HG03342 (cell line): ENCODE measurements around the gene RNF111.
A peak's percentile ranks its signal among the peaks of the same experiment; 100 is the strongest.
"Not testable (repeated sequence)": the region's sequence is repeated elsewhere in the genome, so short reads cannot be mapped to it uniquely, and the experiment has no call there.

Source experiments
- ATAC-seq: cut with Tn5 transposase; IDR thresholded peaks from one replicate; pipeline ENCODE4 v1.9.1; 2021; ENCODE audit warnings: mild to moderate bottlenecking, moderate library complexity; ENCODE audit not compliant: unreplicated experiment

Gene RNF111

DNA sequence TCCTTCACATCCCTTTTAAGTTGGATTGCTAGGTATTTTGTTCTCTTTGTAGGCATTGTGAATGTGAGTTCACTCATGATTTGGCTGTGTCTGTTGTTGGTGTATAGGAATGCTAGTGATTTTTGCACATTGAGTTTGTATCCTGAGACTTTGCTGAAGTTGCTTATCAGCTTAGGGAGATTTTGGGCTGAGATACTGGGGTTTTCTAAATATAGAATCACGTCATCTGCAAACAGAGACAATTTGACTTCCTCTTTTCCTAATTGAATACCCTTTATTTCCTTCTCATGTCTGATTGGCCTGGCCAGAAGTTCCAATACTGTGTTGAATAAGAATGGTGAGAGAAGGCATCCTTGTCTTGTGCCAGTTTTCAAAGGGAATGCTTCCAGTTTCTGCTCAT is 139.8 kb downstream of the RNF111 start:
- not testable (repeated sequence) for ATAC-seq

DNA sequence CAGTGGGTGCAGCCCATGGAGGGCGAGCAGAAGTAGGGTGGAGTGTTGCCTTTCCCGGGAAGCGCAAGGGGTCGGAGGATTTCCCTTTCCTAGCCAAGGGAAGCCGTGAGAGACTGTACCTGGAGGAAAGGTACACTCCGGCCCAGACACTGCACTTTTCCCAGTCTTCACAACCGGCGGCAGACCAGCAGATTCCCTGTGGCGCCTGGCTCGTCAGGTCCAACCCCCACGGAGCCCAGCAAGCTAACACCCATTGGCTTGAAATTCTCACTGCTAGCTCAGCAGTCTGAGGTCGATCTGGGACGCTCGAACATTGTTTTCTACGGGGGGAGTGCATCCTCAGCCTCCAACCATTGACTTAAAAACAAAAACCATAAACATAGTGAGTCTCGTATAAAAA is 144.0 kb downstream of the RNF111 start:
- no peak for ATAC-seq

DNA sequence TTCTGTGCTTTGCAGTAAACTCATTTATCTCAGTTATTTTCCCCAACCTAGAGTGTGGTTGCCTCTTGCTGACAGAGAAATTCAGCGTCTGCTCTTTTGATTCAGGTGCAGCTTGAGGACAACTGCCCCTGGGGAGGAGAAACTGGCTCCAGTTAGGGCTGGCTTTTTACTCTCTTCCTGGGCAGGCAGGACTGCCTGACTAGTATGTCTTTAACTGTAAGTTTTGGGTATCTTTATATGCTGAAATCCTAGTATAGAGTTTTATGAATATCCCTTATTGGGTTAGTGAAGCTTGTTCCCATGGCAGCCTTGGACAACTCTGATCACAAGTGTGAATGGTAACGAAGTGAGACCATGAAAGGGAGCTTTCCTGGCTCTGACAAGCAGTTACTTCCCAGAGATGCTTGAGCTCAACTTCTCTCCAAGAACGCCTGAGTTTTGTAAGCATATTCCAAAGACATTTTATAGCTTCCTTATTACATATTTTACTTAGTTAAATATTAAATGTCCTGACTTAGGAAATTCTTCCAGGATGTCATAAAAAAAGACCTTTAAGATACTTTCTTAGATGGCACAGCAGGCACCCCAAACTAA is 144.6 kb downstream of the RNF111 start:
- ATAC-seq, result no peak

DNA sequence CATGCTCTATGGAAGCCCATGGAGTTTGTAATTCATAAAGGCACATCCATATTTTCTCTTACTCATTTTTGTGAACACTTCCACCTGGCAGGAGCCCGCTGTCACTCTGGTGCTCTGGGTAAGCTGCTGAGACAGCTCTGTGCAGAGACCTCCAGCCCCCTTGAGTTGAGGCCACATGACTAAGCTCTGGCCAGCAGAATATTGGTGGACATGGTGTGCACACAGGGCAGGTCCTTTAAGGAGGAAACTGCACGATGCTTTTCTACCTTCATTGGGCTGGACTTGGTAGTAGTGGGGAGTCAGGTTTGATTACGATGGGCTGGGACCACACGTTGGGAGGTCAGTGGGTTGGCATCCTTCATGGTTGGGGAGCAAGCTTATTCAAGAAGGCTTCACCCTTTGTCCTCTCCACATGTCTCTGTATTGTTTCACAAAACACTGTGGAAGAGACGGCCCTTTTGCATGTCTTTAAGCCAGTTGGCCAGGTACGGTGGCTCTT is 146.5 kb downstream of the RNF111 start:
- ATAC-seq, result no peak

DNA sequence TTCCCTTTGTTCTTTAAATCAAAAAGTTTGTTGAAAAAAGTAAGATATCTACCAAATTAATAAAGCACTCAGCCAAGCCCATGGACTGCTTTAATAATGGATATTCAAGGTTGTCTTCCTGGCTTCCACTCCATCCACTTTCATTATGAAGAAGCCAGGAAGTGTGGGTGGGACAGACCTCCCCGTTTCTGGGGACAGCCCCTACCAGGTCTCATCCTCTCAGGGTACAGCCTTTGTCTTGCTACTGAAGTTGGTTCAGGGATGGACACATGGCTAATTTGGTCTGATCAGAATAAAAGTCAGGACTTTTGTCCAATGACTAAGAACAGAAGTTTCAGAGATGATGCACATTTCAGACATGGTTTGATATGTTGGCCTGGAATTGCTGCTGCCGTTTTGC is 150.1 kb downstream of the RNF111 start:
- ATAC-seq, result no peak

DNA sequence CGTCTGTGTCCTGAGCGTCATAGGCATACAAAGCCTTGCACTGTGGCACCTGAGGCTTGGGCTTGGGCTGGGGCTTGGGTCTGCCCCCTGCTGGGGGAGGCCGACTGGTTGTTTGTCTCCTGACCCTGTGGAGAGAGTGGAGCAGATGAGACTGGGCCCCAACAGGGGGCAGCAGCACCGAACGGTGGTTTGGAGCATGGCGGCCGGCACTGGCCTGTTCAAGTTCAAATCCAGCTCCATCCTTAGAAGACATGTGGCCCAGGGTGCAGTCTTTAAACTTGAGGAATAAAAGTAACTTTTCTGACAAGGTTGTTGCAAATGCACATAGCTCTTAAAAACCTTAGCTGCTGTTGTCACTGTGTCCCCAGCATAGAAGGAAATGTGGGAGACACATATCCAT is 150.8 kb downstream of the RNF111 start:
- peak; percentile 67 for ATAC-seq

DNA sequence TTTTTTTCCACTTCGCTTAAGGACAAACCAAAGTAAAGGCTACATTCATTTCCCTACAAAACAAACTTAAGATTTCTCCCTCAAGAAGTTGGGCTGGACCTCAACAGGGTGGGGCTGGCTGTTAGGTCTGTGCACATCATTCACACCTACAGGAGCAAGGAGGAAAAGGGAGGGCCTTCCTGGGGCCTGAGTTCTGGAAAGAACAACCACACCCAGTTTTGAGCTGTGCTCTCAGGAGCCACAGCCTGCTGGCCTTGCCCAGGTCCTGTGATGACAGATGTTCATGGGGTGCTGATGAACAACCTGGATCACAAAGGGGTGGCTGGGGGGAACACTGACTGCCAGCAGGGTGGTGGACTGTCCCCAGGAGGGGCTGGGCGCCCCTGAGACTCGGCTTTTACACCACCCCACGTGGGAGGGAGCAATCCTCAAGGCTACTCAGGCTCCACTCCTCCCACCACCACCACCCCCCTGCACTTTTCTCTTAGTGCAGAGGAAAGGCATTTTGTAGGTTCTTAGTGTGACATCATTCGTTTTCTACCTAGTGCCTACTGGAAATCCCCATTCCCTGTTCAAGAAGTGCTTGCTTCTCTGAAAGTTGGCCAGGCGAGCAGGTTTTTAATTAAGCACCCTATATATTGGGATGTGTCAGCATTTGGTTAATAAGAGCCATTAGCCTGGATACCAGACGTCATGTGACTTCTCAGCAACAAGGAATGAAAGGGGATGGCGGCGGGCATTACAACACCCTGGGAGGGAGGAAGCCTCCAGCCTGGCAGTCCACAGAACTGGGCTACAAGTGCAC is 153.2 kb downstream of the RNF111 start:
- ATAC-seq, result no peak

DNA sequence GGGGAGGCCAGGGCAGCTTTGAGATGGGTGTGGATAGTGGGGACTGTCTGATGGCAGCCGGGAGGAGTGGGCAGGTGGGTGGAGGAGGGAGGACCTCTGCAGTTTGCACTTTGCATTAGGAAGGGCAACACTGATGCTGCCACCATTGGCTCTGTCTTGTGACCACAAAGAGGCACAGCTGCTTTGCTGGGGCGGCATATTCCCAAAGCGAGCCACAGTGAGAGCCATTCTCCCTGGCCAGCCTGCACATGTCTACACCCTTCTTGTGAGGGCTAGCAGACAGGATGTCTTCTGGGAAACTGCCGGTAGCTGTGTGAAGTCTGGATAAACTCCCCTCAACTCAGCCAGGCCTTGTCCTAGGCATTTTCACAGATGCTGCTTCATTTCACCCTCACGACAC is 155.8 kb downstream of the RNF111 start:
- no peak for ATAC-seq

DNA sequence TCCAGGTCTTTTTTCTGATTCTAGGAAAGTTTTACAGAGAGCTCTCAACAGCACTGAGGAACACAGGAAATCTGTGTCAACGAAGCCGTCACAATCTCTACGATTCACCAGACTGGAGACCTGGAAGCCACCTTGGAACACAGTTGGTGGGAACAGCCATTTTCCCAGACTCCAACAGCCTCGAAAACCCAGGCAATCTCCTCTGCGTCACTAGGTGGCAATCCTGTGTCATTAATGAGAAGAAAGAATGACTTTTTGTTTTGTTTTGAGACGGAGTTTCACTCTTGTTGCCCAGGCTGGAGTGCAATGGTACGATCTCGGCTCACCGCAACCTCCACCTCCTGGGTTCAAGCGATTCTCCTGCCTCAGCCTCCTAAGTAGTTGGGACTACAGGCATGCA is 157.1 kb downstream of the RNF111 start:
- not testable (repeated sequence) for ATAC-seq
